ENCODE results near the gene PTRH2.

PTRH2 gene

DNA sequence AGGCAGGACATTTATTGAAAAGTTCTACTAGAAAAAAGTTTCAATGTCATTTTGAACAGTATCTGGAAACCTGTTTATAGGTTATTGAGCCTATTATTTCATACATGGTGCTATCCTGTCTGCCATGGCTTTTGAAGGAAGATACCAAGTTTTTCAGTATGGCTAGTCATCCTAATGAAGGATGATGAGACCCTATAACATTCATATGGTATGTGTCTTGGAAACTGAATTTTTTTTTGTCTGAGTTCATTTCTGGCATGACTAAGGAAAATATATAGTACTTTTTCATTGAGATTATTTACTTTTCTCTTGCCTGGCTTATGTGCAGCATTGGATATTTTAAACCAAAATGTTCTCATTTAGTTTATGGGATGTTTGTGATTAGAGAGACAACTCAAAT lies 57.3 kb downstream of the PTRH2 start:
- no peak overlapping the region for H2AK5ac ChIP-seq (ENCODE audit: low read length)

More for the DNA sequence above, 57.3 kb downstream of the PTRH2 start:
- peaks cover 2% of the 10 kb centered on the region for H3K79me2 ChIP-seq (ENCODE audit: control insufficient read depth, insufficient read depth, low read length)
- H2BK5ac ChIP-seq (ENCODE audit: low read length), result no peak overlapping the region
- H4K8ac ChIP-seq (ENCODE audit: low read depth, low read length), result no peak overlapping the region
- no peak overlapping the region for H4K5ac ChIP-seq (ENCODE audit: low read length)
- H3K9ac ChIP-seq (ENCODE audit: low read length), result no peak overlapping the region
- H3K4ac ChIP-seq (ENCODE audit: low read depth, low read length), result no peak overlapping the region
- DNase-seq, result no peak
- H2BK15ac ChIP-seq (replicated peaks; ENCODE audit: low read depth), result no peak overlapping the region
- H3K4me1 ChIP-seq (ENCODE audit: control insufficient read depth, low read depth, low read length), result no peaks in the 10 kb centered on the region
- no peak overlapping the region for H3K27ac ChIP-seq (ENCODE audit: low read depth, low read length)
- H3K4me3 ChIP-seq (ENCODE audit: low read length), result no peak overlapping the region
- H3K27me3 ChIP-seq (ENCODE audit: insufficient read depth, low read length, poor library complexity), result no peaks in the 10 kb centered on the region
- no peak overlapping the region for H3K18ac ChIP-seq (ENCODE audit: low read length)
- no peak overlapping the region for H3K4me2 ChIP-seq (ENCODE audit: low read length)
- H3K23ac ChIP-seq (ENCODE audit: low read length), result no peak overlapping the region
- H3K79me1 ChIP-seq (ENCODE audit: low read length), result peaks cover 3% of the 10 kb centered on the region
- H3K56ac ChIP-seq (ENCODE audit: low read length), result no peak overlapping the region
- H2BK120ac ChIP-seq (ENCODE audit: low read depth, low read length), result no peak overlapping the region
- no peaks in the 10 kb centered on the region for H3K36me3 ChIP-seq (ENCODE audit: control insufficient read depth, insufficient read depth, low read length)

Measured in mesendoderm (in vitro differentiated cells).